Epithelial cell of esophagus (primary cell): ENCODE results near the gene BAIAP2.

Source experiments
- DNase-seq: peaks from one replicate; pipeline ENCODE4 v3.0.0; 2010; ENCODE audit warnings: low read depth
- H3K4me3 ChIP-seq: 2 replicates; pipeline ENCODE4 v1.5.1; 2011; ENCODE audit warnings: mild to moderate bottlenecking, low read length, control low read depth
- CTCF ChIP-seq: IDR thresholded peaks from 2 replicates; pipeline ENCODE4 v1.5.1; 2011; ENCODE audit warnings: low read depth, mild to moderate bottlenecking, low read length, control low read depth, inconsistent platforms; ENCODE audit not compliant: insufficient read depth; ENCODE audit errors: missing control alignments

BAIAP2 gene

GRCh38 chr17:81034779-81035520, at the start of gene BAIAP2:
TSS of gene BAIAP2 (plus strand) at chr17:81035151. CDS start at chr17:81035255, 104 bp downstream.
- peak; percentile 96 for DNase-seq
- TF ChIP-seq CTCF, result no peak
- peak within 1 kb of the TSS; percentile 81 for H3K4me3 ChIP-seq

- DNase-seq, result no peak
- H3K4me3 ChIP-seq, result no peak overlapping the region
- no peak for TF ChIP-seq CTCF
Measured at GRCh38 chr17:80986046-80986445, 48.9 kb upstream of the BAIAP2 start.

GRCh38 chr17:80986816-80987475, 48.0 kb upstream of the BAIAP2 start:
- TF ChIP-seq CTCF, result no peak
- DNase-seq, result no peak
- H3K4me3 ChIP-seq, result no peak overlapping the region

GRCh38 chr17:80987941-80988461, 47.0 kb upstream of the BAIAP2 start:
- no peak for TF ChIP-seq CTCF
- DNase-seq, result no peak
- H3K4me3 ChIP-seq, result no peak overlapping the region

GRCh38 chr17:80989586-80989913, 45.4 kb upstream of the BAIAP2 start:
- no peak overlapping the region for H3K4me3 ChIP-seq
- DNase-seq, result no peak
- TF ChIP-seq CTCF, result no peak

- no peak for DNase-seq
- no peak for TF ChIP-seq CTCF
- H3K4me3 ChIP-seq, result peak overlapping the region; percentile 69
Measured at GRCh38 chr17:80990921-80991644, 43.9 kb upstream of the BAIAP2 start.
